Stimulated activated CD4-positive, alpha-beta T cell treated with anti-CD3 and anti-CD28 coated beads, Interleukin-4, amount 100 ng/mL, for 4 hours (primary cell): ENCODE results near the gene NES.

Experiments
- DNase-seq, 2 experiments: peaks; one replicate each; pipeline ENCODE4 v3.0.0-alpha.2; 2020

The NES gene

DNA sequence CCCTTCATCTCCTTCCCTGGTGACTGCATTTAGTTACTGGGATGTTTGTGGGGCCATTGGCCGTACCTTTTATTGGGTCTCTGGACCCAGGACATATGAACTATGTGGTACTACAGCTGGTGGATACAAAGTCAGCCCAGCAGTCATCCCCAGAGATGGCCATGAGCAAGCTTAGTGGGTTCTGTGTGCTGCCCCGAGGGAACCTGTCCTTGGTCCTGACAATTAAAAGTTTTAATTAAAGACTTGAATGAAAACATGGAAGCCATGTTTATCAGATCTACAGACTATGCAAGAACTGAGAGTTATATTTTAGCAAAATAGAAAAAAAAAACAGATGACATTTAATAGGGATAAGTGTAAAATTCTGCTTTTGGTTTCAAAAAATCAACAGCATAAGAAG, 2.8 kb upstream of the NES start:
- DNase-seq, result no peak

DNA sequence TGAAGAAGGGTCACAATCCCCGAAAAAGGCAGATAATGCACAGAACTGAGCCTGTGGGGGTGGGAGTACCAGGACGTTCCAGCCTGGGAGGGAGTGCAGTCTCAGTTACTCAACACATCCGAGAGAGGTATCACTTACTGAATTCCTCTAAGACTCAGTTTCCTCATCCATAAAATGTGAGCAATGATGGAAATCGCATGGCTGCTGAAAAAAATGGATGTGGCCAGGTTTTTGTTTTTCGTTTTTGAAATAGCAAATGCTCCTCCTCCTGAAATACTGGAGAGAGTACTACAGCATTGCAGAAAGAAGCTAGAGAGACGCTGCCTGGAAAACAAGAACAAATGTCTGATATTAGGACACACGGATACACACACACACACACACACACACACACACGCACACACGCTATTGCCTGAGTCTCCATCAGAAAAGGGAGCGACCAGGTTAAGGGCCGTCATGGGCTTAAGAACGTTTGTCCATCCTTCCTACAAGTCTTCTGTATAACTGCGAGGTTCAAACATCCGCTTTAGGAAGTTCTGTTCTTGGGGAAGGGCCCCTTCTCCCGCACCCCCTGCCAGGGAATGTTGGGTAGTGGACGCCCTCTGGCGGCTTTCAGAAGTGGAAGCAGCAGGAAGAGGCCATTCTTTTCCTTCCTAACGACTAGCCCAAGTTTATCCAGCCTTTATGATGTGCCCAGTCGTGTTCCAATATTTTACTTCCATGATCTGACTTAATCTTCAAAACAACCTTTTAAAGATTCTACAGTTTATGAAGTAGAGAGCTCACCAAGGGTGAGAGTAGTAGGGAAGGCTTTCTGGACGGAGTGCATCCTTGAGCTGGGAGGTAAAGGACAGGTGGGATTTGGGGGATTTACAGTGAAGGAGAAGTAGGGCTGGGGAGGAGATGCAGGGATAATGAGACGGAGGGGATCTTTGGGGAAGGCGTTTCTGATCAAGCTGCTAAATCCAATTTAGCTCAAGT, 699 bp upstream of the NES start:
- DNase-seq, result no peak

DNA sequence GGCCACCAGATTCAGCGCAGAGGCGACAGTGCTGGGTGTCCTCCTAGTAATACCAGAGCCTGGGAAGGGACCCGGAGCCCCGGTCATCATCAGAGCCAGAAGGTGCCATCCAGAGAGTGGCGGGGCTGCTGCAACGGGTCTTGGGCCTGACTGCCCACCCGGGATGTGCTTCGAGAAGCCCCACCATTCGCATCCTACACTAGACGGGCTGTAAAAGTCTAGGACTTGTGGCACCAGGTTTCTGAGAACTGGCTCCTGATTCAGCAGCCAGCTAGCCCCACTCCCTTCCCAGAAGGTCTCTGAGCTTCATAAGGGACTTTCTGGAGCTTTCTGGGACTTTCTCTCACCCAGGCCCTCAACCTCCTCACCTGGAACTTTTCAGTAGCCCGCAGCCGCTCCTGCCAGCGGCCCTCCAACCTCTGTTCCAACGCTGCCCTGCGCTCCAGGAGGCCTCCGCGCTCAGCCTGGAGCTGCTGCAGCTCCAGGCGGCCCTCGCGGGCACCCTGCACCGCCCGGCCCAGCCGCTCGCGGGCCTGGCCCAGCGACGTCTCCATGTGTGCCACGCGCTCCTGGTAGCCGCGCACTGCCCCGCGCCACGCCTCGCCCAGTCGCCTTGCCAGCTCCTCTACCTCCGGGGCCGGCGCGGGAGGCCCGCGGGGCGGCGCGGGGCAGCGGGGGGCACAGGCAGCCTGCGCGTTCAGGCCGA, 940 bp downstream of the NES start:
- no peak for DNase-seq

DNA sequence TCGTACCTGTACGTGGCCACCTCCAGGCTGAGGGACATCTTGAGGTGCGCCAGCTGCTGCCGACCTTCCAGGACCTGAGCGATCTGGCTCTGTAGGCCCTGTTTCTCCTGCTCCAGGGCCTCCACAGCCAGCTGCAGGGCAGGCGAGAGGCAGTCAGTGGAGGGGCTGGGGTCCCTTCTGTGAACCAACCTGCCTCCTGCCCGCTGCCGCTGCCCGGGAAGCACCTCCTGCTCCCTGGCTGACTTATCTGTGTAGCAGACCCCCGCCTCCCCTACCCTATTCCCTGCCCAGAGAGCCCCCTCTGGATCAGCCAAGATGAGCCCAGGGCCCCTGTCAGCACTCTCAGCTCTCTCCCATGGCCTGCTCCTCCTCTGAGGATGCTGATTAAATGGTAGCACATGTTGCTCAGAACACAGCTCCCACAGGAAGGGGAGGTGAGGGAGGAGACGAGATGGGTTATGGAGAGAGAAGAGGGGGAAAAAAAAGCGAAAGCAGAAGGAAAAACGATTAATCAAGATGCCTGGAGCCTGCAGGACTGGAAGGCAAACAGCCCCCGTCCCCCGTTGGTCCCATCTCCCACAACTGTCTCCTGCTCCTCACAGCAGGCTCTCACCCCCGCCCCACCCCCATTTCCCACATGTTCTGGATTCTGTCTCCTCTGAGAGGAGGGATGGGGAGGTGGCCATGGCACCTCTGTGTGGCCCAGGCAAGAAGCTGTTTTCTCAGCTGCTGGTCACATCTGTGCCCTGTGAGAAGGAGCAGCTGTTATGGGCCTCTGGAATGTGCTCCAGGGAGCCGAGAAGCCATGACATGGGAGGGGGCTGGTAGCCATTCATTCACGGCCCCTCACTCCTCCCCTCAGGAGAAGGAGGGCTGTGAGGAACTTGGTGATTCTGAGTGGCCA, 1.7 kb downstream of the NES start:
- DNase-seq, result no peak

DNA sequence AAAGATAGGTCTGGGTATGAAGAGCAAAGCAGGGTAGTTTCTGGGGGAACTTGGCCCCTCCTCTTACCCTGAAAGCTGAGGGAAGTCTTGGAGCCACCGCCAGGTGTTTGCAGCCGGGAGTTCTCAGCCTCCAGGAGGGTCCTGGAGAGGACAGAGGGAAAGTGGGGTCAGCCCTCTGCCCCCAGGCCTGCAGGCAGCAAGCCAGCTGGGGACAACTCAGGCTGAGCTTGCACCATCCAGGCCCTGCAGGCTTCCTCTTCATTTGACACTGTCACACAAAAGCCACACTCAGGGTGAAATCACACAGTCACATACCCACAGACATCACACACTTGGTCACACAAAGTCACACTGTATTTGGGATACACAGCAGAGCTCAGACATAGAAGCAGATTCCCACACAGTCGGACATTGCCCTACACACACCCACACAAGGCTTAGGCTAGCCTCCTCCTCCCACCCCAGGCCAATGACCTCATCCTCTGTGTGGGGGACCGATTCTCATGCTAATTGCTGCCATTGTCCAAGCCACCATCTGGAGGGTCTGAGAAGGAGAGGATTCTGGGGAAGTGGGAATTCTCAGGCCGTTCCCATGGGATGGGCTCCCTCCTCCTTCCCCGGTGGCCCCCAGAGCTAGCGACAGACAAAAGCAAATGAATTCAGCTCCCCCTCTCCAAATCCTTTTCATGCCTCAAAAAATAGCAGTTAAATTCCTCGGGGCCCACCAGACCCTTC, 3.7 kb downstream of the NES start:
- DNase-seq, result no peak

DNA sequence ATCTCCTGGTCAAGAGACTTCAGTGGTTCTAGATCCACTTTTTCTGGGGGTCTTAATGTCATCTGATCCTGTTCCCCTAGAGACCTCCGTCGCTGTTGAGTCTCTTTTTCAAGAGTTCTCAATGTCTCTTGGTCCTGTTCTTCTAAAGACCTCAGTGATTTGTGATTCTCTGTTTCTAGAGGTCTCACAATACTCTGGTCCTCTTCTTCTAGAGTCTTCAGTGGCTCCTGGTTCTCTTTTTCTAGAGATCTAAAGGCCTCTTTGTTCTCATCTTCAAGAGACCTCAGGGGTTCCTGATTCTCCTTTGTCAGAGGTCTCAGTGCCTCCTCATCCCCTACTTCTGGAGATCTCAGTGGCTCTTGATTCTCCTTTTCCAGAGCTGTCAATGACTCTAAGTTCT, 5.4 kb downstream of the NES start:
- DNase-seq, result no peak

DNA sequence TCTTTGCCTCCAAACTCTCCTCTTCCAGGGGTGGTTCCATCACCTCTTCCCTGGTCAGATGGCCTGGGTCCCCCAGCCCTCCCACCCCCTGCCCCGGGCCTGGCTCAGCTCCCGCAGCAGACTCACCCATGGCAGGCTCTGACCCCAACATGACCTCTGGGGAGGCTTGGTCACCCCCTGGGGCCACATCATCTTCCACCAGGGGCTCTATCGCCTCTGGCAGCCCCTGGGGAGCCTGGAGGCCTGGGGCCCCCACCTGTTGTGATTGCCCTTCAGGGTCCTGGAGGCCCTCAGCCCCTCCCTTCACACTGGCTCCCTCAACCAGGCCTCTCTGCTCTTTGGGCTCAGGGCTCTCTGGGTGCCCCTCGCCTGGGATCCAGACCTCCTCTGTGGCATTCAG, 6.4 kb downstream of the NES start:
- DNase-seq, result no peak

DNA sequence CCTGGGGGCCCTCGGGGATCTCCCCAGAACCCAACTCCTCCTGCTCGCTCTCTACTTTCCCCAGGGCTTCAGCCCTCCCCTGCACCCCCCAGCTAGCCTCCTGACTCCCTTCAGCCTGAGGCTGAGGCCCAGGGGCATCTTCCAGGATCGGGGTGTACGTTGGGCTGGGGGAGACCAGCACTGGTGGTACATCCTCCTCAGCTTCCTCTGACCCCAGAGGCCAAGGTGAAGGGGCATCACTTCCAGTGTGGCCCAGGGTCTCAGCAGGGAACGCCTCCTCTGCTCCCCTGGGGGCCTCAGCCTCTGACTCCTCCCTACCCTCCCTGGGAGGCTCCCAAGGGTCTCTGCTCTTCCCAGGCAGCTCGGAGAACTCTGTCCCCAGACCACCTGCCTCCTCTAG, 6.8 kb downstream of the NES start:
- no peak for DNase-seq

DNA sequence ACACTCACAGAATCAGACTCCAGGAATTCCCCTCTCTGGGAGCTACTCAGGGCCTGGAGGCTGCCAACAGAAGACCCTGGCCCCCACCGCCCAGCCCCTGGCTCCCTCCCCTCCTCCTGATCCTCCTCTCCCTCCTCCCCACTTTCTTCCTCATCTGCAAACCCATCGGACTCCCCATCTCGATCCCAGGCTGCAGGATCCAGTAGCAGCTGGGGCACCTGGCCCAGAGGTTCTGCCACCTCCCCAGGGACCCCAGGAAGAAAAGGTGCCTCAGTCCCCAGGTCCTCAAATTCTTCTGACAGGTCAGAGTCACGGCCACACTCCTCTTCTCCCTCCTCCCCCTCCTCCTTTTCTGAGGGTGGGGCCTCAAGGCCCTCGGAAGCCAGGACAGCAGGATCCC, 7.4 kb downstream of the NES start:
- DNase-seq, result no peak

DNA sequence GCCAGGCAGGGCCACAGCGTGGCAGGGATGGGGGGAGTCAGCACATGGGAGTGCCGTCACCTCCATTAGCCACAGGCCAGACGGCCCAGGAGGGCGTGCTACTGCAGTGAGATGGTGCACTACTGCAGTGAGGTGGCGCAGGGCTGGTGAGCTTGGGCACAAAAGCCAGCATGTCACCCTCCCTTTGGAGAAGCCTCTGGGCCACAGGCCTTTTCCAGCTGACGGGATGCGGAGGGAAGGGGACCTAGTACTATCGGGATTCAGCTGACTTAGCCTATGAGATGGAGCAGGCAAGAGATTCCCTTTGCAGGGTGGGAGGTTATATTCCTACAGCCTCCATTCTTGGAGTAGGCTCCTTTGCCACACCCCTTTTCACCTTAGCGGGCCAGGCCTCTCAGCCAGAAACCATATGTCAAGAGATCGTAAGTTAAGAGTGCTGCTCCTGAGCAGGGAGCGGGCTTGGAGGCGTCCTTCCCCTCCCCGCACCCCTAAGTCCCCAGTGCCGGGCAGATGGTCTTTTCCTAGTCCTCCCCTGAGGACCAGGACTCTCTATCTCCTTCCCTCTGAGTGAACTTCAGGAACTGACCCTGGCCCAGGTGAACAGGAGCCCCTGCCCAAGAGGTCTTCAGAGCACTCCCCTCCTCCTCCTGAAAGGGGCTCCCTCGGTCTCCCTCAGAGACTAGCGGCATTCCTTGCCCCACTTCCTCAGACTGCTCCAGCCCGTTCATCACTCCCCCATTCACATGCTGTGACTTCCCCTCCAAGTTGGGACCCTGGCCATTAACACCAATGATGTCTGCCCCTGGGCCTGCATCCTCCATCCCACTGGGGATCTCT, 8.2 kb downstream of the NES start:
- no peak for DNase-seq

DNA sequence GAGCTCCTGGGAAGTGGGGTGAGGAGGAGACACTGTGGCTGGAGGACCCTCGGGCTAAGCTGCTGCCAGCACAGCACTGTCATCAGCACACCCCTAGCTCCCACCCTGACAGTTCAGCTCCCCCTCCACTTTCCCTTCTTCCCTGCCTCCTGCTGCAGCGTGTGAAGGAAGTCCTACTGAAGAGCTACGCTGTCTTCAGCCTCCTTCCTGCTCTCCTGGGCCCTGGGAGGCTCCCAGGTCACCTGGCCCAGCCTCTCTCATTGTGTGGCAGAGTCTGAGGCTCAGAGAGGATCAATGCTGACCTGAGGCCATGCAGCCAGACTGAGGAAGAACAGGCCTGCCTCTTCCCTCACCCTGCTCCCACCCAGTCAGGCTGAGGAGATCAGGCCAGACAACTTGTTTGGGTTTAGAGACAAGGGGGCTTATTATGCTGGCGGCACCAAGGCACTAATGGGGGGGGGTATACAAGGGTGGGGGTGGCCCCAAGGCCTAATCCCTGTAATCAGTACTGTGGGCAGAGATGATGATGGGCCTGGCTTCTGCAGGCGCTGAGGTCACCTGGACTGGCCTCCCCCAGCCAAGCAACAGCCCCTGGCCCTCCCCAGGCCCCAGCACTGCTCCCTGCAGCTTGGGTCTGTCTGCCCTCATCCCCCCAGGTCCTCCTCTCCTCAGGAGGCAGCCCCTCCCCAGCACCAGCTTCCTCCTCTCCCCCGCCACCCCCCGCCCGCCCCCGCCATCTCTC, 9.1 kb downstream of the NES start:
- no peak for DNase-seq

DNA sequence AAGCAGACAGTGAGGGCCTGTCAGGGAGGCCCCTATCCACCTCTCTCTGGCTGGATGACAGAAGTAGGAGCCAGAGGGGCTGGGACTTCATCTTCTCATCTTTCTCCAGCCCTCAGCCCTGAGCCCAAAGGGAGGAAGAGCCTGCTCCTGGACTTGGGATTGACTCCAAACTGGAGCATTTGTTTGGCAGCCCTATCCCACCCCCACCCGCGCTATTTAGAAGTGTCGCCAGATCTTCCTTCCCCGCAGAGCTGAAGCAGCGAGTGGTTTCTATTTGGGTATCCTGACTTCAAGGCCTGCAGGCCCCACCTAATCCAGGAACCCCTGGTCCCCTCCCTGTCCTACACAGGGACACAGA, 9.6 kb downstream of the NES start:
- no peak for DNase-seq

DNA sequence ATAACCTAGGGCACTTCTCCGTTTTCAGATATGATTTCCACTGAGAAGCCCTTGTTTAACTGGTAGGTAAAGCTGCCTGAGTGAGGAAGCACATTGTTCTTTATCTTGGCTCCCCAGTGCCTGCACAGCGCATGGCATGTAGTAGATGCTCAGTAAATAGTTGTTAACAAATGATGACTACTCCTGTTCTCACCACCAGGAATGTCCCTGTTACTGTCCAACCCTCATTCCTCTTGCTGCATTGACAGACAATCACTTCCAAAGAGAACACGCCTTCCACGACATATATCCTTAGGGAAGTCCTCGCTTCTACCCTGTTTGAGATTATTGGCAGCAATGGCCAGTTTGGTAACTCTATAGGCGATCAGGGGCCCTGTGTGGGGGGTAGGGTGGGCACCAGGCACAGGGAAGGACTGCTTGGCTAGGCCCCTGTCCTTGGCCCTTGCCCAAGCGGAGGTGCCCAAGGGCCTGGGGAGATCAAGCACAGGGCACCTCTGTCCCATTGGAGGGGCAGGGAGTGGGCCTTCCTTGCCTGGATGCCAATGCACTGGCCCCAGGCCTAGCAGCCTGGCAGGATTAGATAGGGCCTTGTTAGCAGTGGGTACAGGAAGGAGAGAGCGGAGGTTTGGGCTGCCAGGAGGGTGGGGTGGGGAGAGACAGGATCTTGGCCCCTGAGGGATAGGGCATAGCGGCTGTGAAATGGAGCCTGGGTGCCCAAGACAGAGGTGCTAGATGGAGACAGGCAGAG, 10.2 kb downstream of the NES start:
- no peak for DNase-seq

DNA sequence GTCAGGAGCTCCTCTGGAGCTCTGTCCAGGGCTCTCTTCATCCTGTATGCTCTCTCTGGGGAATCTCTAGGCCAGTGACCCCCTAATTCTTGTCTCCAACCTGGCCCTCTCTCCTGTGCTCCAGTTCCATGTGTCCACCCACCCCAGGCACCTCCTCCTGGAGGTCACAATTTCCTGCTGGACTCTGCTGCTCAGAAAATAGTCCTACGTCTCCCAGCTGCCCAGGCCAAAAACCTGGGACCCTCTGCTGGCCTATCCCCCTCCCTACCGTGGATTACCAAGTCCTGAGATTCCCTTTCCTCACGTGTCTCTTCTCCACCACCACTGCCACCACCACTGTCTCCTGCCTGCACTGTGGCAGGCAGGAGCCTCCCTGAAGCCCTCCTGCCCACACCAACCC, 11.7 kb downstream of the NES start:
- DNase-seq, result no peak

DNA sequence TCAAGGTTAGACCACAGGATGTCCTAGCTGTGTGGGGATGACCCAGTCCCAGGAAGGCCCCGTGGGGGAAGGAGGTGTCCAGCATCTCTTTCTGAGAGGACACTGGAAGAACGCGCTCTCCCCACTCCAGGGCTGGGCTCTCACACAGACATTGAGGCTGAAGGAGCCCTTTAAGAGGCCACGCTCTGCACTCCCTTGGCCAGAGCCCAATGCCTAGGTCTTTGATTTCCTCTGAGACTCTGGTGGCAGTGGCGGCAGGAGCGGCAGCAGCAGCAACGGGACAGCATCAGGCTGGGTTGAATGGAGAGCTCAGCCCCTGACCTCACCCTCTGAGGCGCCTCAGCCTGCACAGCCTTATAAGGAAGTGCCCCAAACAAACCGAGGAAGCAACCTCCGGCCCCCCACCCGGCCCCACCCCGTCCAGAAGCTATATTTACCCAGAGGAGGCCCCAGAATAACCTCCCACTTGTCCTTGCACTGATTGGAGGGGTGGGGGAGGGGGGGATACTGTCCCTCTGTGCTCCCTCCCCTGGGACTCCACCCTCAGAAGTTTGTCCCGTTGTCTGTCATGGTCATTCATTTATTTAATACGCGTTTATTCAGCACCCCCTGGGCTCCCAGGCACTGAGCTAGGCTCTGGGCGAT, 12.3 kb downstream of the NES start:
- DNase-seq, result no peak

DNA sequence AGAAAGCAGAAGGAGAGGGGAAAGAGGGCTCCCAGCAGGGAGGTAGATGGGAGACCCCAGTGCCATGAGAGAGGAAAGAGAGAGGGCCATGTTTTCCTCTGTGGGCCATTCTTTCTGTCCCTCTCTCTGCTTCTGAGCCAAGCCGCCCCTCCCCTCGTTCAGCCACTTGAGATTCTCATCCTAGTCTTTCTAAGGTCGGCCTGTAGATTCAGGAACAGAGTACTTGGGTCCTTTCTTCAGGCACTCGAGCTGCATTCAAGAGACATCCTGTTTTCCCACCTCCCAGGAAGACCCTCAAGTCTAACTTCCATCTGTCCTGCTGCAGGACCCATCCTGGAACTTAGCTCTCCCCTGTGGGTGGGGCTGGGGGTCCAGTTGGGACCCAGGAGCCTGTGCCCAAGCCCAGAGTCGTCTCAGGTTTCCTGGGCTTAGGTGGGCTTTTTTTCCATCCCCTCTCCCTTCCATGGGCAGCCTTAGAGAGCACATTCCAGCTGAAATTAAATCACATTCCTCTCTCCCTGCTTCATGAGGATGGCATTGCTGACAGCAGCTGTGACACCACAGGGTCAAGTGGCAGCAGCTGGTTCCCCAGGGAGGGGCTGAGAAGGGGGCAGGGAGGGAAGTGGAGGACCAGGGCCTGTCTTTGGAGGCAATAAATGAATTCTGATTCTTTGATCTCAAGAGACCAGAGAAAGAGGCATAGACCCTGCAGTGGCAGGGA, 13.0 kb downstream of the NES start:
- DNase-seq, result no peak

DNA sequence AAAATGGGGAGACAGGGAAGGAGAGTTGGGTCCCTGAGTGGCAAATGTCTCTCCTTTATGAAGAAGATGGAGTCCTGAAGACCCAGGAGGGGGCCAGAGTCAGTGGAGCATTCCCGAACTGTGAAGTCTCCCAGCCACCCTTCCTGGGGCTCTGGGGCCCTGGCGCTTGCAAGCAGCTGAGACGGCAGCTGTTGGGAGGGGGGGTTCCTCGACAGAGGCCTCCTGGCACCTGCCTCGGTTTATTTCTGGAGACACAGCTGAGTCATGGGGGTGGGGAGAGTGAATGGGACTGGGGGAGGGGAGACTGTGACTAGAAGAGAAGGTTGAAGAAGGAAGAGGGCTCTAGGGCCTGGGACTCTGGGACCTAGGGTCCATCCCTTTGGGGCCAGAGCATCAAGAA, 14.0 kb downstream of the NES start:
- DNase-seq, result no peak

DNA sequence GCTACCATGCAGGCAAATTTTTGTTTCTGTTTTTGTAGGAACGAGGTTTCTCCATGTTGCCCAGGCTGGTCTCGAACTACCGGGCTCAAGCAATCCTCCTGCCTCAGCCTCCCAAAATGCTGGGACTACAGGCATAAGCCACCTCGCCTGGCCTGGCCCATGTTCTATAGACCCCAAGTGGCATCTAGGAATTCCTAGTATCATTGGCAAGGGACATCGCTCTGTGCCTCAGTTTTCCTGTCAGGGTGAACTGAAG, 14.5 kb downstream of the NES start:
- no peak for DNase-seq
